ENCODE results near the gene CALML3.

CALML3 gene

GRCh38 chr10:5536486-5537081 lies 11.8 kb downstream of the CALML3 start:
- Histone ChIP-seq H3K9me3 (ENCODE audit: control insufficient read depth, low read length) (peaks cover 15% of the 10 kb centered on the region), H2AFZ (ENCODE audit: low read depth, low read length) (no peak overlapping the region), H2BK15ac (ENCODE audit: low read depth, poor library complexity, severe bottlenecking) (no peak overlapping the region), H3K4ac (ENCODE audit: low read depth in 1 of 2, low read length in 2 of 2) (no peak overlapping the region), H3K27ac (ENCODE audit: low read length, poor library complexity, severe bottlenecking) (no peak overlapping the region), H3K36me3 (ENCODE audit: control insufficient read depth in 1 of 2, insufficient read depth in 2 of 2, low read depth in 1 of 2, low read length in 2 of 2) (no peaks in the 10 kb centered on the region), H3K27me3 (ENCODE audit: control insufficient read depth in 1 of 2, insufficient read depth in 1 of 2, low read length in 2 of 2) (no peaks in the 10 kb centered on the region), H2AK5ac (ENCODE audit: low read length, severe bottlenecking) (no peak overlapping the region), H3K9ac (ENCODE audit: low read length) (no peak overlapping the region), H2BK120ac (ENCODE audit: low read depth, low read length) (no peak overlapping the region), H4K8ac (ENCODE audit: low read length) (no peak overlapping the region), H3K14ac (ENCODE audit: low read length in 2 of 2) (no peak overlapping the region), H3K4me2 (ENCODE audit: low read length, poor library complexity, severe bottlenecking) (no peak overlapping the region), H3K4me3 (ENCODE audit: insufficient read depth in 1 of 2, low read depth in 1 of 2, low read length in 2 of 2) (no peak overlapping the region), H3K18ac (ENCODE audit: low read depth in 1 of 2, low read length in 2 of 2) (no peak overlapping the region), H3K23ac (ENCODE audit: low read length in 2 of 2) (no peak overlapping the region), H4K91ac (ENCODE audit: low read length) (no peak overlapping the region), H3K79me1 (replicated peaks; ENCODE audit: low read length, poor library complexity, severe bottlenecking) (no peaks in the 10 kb centered on the region), H3K4me1 (ENCODE audit: control insufficient read depth, insufficient read depth, low read depth, low read length) (peaks cover 4% of the 10 kb centered on the region), H2BK5ac (ENCODE audit: low read depth, low read length, poor library complexity, severe bottlenecking) (no peak overlapping the region), H2BK12ac (ENCODE audit: low read length in 2 of 2) (no peak overlapping the region)
- no peak for DNase-seq
- WGBS: 96% methylated on average over 7 of the region's 7 CpGs

GRCh38 chr10:5537684-5538083 lies 12.9 kb downstream of the CALML3 start:
- Histone ChIP-seq H3K9ac (ENCODE audit: low read length) (no peak overlapping the region), H3K4me1 (ENCODE audit: control insufficient read depth, insufficient read depth, low read depth, low read length) (peaks cover 4% of the 10 kb centered on the region), H3K27me3 (ENCODE audit: control insufficient read depth in 1 of 2, insufficient read depth in 1 of 2, low read length in 2 of 2) (no peaks in the 10 kb centered on the region), H2BK12ac (ENCODE audit: low read length in 2 of 2) (no peak overlapping the region), H3K14ac (ENCODE audit: low read length in 2 of 2) (no peak overlapping the region), H2AK5ac (ENCODE audit: low read length, severe bottlenecking) (no peak overlapping the region), H4K91ac (ENCODE audit: low read length) (peak overlapping the region; percentile 30), H2BK120ac (ENCODE audit: low read depth, low read length) (no peak overlapping the region), H3K23ac (ENCODE audit: low read length in 2 of 2) (no peak overlapping the region), H3K36me3 (ENCODE audit: control insufficient read depth in 1 of 2, insufficient read depth in 2 of 2, low read depth in 1 of 2, low read length in 2 of 2) (no peaks in the 10 kb centered on the region), H3K18ac (ENCODE audit: low read depth in 1 of 2, low read length in 2 of 2) (no peak overlapping the region), H3K4ac (ENCODE audit: low read depth in 1 of 2, low read length in 2 of 2) (no peak overlapping the region), H2BK5ac (ENCODE audit: low read depth, low read length, poor library complexity, severe bottlenecking) (no peak overlapping the region), H3K9me3 (ENCODE audit: control insufficient read depth, low read length) (peaks cover 26% of the 10 kb centered on the region), H4K8ac (ENCODE audit: low read length) (no peak overlapping the region), H3K4me2 (ENCODE audit: low read length, poor library complexity, severe bottlenecking) (no peak overlapping the region), H3K79me1 (replicated peaks; ENCODE audit: low read length, poor library complexity, severe bottlenecking) (no peaks in the 10 kb centered on the region), H3K4me3 (ENCODE audit: insufficient read depth in 1 of 2, low read depth in 1 of 2, low read length in 2 of 2) (no peak overlapping the region), H2BK15ac (ENCODE audit: low read depth, poor library complexity, severe bottlenecking) (no peak overlapping the region), H2AFZ (ENCODE audit: low read depth, low read length) (no peak overlapping the region), H3K27ac (ENCODE audit: low read length, poor library complexity, severe bottlenecking) (no peak overlapping the region)
- no peak for DNase-seq
- 90% methylated on average over 6 of the region's 6 CpGs for WGBS

- Histone ChIP-seq H3K4me1 (ENCODE audit: control insufficient read depth, insufficient read depth, low read depth, low read length) (peaks cover 4% of the 10 kb centered on the region), H2AFZ (ENCODE audit: low read depth, low read length) (no peak overlapping the region), H3K27me3 (ENCODE audit: control insufficient read depth in 1 of 2, insufficient read depth in 1 of 2, low read length in 2 of 2) (no peaks in the 10 kb centered on the region), H3K36me3 (ENCODE audit: control insufficient read depth in 1 of 2, insufficient read depth in 2 of 2, low read depth in 1 of 2, low read length in 2 of 2) (no peaks in the 10 kb centered on the region), H3K14ac (ENCODE audit: low read length in 2 of 2) (no peak overlapping the region), H3K9ac (ENCODE audit: low read length) (no peak overlapping the region), H3K79me1 (replicated peaks; ENCODE audit: low read length, poor library complexity, severe bottlenecking) (no peaks in the 10 kb centered on the region), H3K4ac (ENCODE audit: low read depth in 1 of 2, low read length in 2 of 2) (no peak overlapping the region), H2AK5ac (ENCODE audit: low read length, severe bottlenecking) (no peak overlapping the region), H3K23ac (ENCODE audit: low read length in 2 of 2) (no peak overlapping the region), H3K4me3 (ENCODE audit: insufficient read depth in 1 of 2, low read depth in 1 of 2, low read length in 2 of 2) (no peak overlapping the region), H2BK5ac (ENCODE audit: low read depth, low read length, poor library complexity, severe bottlenecking) (no peak overlapping the region), H3K18ac (ENCODE audit: low read depth in 1 of 2, low read length in 2 of 2) (no peak overlapping the region), H4K8ac (ENCODE audit: low read length) (no peak overlapping the region), H2BK120ac (ENCODE audit: low read depth, low read length) (no peak overlapping the region), H4K91ac (ENCODE audit: low read length) (no peak overlapping the region), H3K27ac (ENCODE audit: low read length, poor library complexity, severe bottlenecking) (peak overlapping the region; percentile 24), H3K9me3 (ENCODE audit: control insufficient read depth, low read length) (peaks cover 31% of the 10 kb centered on the region), H2BK15ac (ENCODE audit: low read depth, poor library complexity, severe bottlenecking) (no peak overlapping the region), H2BK12ac (ENCODE audit: low read length in 2 of 2) (no peak overlapping the region), H3K4me2 (ENCODE audit: low read length, poor library complexity, severe bottlenecking) (peak overlapping the region; percentile 5)
- WGBS: 90% methylated on average over 9 of the region's 9 CpGs
- DNase-seq: peak; percentile 54
These were observed 13.7 kb downstream of the CALML3 start for GRCh38 chr10:5538446-5538845.

GRCh38 chr10:5538892-5539651 lies 14.3 kb downstream of the CALML3 start:
- Histone ChIP-seq H3K23ac (ENCODE audit: low read length in 2 of 2) (no peak overlapping the region), H2BK12ac (ENCODE audit: low read length in 2 of 2) (no peak overlapping the region), H3K14ac (ENCODE audit: low read length in 2 of 2) (no peak overlapping the region), H2AFZ (ENCODE audit: low read depth, low read length) (no peak overlapping the region), H3K18ac (ENCODE audit: low read depth in 1 of 2, low read length in 2 of 2) (peak overlapping the region in 1 of 2 experiments; percentile 58), H3K27ac (ENCODE audit: low read length, poor library complexity, severe bottlenecking) (peak overlapping the region; percentile 24), H3K79me1 (replicated peaks; ENCODE audit: low read length, poor library complexity, severe bottlenecking) (no peaks in the 10 kb centered on the region), H3K4me3 (ENCODE audit: insufficient read depth in 1 of 2, low read depth in 1 of 2, low read length in 2 of 2) (no peak overlapping the region), H2BK120ac (ENCODE audit: low read depth, low read length) (peak overlapping the region; percentile 21), H3K27me3 (ENCODE audit: control insufficient read depth in 1 of 2, insufficient read depth in 1 of 2, low read length in 2 of 2) (no peaks in the 10 kb centered on the region), H3K4me2 (ENCODE audit: low read length, poor library complexity, severe bottlenecking) (peak overlapping the region; percentile 5), H3K4me1 (ENCODE audit: control insufficient read depth, insufficient read depth, low read depth, low read length) (peaks cover 4% of the 10 kb centered on the region), H2BK15ac (ENCODE audit: low read depth, poor library complexity, severe bottlenecking) (no peak overlapping the region), H2AK5ac (ENCODE audit: low read length, severe bottlenecking) (no peak overlapping the region), H4K8ac (ENCODE audit: low read length) (peak overlapping the region; percentile 52), H3K9ac (ENCODE audit: low read length) (no peak overlapping the region), H4K91ac (ENCODE audit: low read length) (peak overlapping the region; percentile 73), H3K9me3 (ENCODE audit: control insufficient read depth, low read length) (peaks cover 36% of the 10 kb centered on the region), H3K36me3 (ENCODE audit: control insufficient read depth in 1 of 2, insufficient read depth in 2 of 2, low read depth in 1 of 2, low read length in 2 of 2) (no peaks in the 10 kb centered on the region), H2BK5ac (ENCODE audit: low read depth, low read length, poor library complexity, severe bottlenecking) (no peak overlapping the region), H3K4ac (ENCODE audit: low read depth in 1 of 2, low read length in 2 of 2) (no peak overlapping the region)
- WGBS: 79% methylated on average over 16 of the region's 19 CpGs
- peak; percentile 58 for DNase-seq

All from mesenchymal stem cell (in vitro differentiated cells and primary cell).